K562 (cell line): Measurements from ENCODE around the gene NDUFS8. TPM values are rescaled to one million over a fixed set of nuclear protein-coding genes. Genes with fewer than 3 reads are reported as not detected.

Experiments used
- AFF4 ChIP-seq: sonication (generic); formaldehyde crosslinking; IDR thresholded peaks from 2 replicates; pipeline ENCODE4 v1.8.0; 2023; ENCODE audit warnings: mild to moderate bottlenecking, missing genetic modification reagents
- DEAF1 ChIP-seq: fragments of 450-650 bp; formaldehyde crosslinking; IDR thresholded peaks from 2 replicates; pipeline ENCODE4 v1.4.0; 2020; ENCODE audit warnings: mild to moderate bottlenecking, moderate library complexity
- FOXK2 ChIP-seq, 2 experiments: fragments of 450-650 bp; IDR thresholded peaks in 1 of 2; conservative IDR thresholded peaks in 1 of 2; 2 replicates each; pipeline ENCODE4 v1.6.1; 2016; ENCODE audit warnings: low read depth in 2 of 2, mild to moderate bottlenecking in 1 of 2
- GTF2A2 ChIP-seq: IDR thresholded peaks from 2 replicates; pipeline ENCODE4 v1.6.1; 2016; ENCODE audit warnings: mild to moderate bottlenecking, missing genetic modification characterization, missing compliant biosample characterization
- KAT8 ChIP-seq: fragments of 450-650 bp; IDR thresholded peaks from 2 replicates; pipeline ENCODE4 v1.6.1; 2016; ENCODE audit warnings: low read depth, mild to moderate bottlenecking
- MEIS2 ChIP-seq: fragments of 450-650 bp; IDR thresholded peaks from 2 replicates; pipeline ENCODE4 v1.6.1; 2014; ENCODE audit warnings: mild to moderate bottlenecking; ENCODE audit not compliant: partially characterized antibody
- MTA3 ChIP-seq: fragments of 450-650 bp; formaldehyde crosslinking; IDR thresholded peaks from 2 replicates; pipeline ENCODE4 v1.6.1; 2017; ENCODE audit warnings: mild to moderate bottlenecking, borderline replicate concordance
- PHF8 ChIP-seq: fragments of 200-600 bp; sonication (generic); IDR thresholded peaks from 2 replicates; pipeline ENCODE4 v1.6.1; 2012; ENCODE audit warnings: mixed run types, mild to moderate bottlenecking, inconsistent platforms, low read length, moderate library complexity, borderline replicate concordance
- SMARCA4 ChIP-seq: fragments of 450-650 bp; IDR thresholded peaks from 2 replicates; pipeline ENCODE4 v1.6.1; 2016
- polyA plus RNA-seq, 8 experiments: library from polyadenylated mRNA; depleted of rRNA in 4 of 8; stranded (reverse) in 5 of 8; unstranded in 3 of 8; fragments of >200 nt; fragmentation: Nextera tagmentation in 2 of 8; fragmentation: Illumina TruSeq in 1 of 8; extraction: Ambion mirVana in 2 of 8; extraction: Trizol in 1 of 8; gene quantifications; 2 replicates each; pipeline versions ENCODE4 v1.2.1 to v1.2.3, GENCODE V29; 2011 to 2014; ENCODE audit warnings: inconsistent platforms in 1 of 8, missing spikeins in 1 of 8
- total RNA-seq, 7 experiments: library from RNA; depleted of rRNA in 6 of 7; stranded (reverse); fragments of >200 nt in 6 of 7; fragmentation: Illumina TruSeq in 2 of 7; extraction: Trizol in 2 of 7; gene quantifications; 2 replicates each; pipeline versions ENCODE4 v1.2.1 to v1.2.3, GENCODE V29; 2011 to 2021; ENCODE audit warnings: low replicate concordance in 1 of 7
- TF ChIP-seq, protein P1 (sequence below): conservative IDR thresholded peaks from 2 replicates; pipeline ENCODE4 v1.6.1; 2011; ENCODE audit warnings: low read depth, mild to moderate bottlenecking, low read length; ENCODE audit not compliant: control insufficient read depth
- TF ChIP-seq, protein P2 (sequence below): fragments of 250-450 bp; sonication (Bioruptor Pico); IDR thresholded peaks from 2 replicates; pipeline ENCODE4 v1.8.0; 2022; ENCODE audit warnings: inconsistent platforms, mild to moderate bottlenecking, moderate library complexity, borderline replicate concordance
- TF ChIP-seq, protein P3 (sequence below): sonication (generic); formaldehyde crosslinking; IDR thresholded peaks from 2 replicates; pipeline ENCODE4 v1.8.1; 2023; ENCODE audit warnings: mild to moderate bottlenecking, missing genetic modification reagents
- TF ChIP-seq, protein P4 (sequence below), 2 experiments: fragments of 450-650 bp in 1 of 2; sonication (generic) in 1 of 2; formaldehyde crosslinking in 1 of 2; IDR thresholded peaks in 1 of 2; conservative IDR thresholded peaks in 1 of 2; 2 replicates each; pipeline versions ENCODE4 v1.6.1 to v1.8.1; 2016 to 2023; ENCODE audit warnings: mild to moderate bottlenecking in 2 of 2, moderate library complexity in 2 of 2, inconsistent platforms in 1 of 2, missing genetic modification reagents in 1 of 2

The NDUFS8 gene
- total and polyA plus RNA-seq, 9 of the 15 experiments (the other 6 are each of a cell fraction or from before 2014, with no cell fraction given) = 36.5 to 351 (median 101) TPM

DNA sequence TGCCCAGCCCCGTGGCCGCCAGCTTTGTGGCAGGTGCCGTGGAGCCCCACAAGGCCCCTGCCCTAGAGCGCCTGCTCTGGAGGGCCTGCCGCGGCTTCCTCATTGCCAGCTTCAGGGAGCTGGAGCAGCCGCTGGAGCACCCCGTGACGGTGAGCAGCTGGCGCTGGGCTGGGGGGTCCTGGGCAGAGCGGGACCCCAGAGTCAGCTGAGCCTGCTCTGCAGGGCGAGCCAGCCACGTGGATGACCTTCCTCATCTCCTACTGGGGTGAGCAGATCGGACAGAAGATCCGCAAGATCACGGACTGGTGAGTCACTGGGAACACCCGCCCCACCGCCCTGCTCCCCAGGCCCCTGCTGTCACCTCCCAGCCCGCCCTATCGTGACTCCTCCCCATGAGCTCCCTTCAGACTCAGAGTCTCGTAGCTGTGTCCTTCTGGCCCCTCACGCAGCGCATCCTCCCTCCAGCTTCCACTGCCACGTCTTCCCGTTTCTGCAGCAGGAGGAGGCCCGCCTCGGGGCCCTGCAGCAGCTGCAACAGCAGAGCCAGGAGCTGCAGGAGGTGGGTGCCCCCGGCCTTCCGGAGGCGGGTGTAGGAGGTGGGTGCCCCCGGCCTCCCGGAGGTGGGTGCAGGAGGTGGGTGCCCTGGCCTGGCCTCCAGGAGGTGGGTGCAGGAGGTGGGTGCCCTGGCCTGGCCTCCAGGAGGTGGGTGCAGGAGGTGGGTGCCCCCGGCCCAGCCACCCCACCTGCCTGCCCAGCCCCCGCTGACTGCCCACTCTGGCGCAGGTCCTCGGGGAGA lies 13.1 kb downstream of the NDUFS8 start (continued):
- TF ChIP-seq, protein P1, sequence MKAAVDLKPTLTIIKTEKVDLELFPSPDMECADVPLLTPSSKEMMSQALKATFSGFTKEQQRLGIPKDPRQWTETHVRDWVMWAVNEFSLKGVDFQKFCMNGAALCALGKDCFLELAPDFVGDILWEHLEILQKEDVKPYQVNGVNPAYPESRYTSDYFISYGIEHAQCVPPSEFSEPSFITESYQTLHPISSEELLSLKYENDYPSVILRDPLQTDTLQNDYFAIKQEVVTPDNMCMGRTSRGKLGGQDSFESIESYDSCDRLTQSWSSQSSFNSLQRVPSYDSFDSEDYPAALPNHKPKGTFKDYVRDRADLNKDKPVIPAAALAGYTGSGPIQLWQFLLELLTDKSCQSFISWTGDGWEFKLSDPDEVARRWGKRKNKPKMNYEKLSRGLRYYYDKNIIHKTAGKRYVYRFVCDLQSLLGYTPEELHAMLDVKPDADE = peak; percentile 78; the same call in 1 of the 2 replicates
- peak; percentile 66; the same call in 1 of the 2 replicates for TF ChIP-seq PHF8
- TF ChIP-seq, protein P2, sequence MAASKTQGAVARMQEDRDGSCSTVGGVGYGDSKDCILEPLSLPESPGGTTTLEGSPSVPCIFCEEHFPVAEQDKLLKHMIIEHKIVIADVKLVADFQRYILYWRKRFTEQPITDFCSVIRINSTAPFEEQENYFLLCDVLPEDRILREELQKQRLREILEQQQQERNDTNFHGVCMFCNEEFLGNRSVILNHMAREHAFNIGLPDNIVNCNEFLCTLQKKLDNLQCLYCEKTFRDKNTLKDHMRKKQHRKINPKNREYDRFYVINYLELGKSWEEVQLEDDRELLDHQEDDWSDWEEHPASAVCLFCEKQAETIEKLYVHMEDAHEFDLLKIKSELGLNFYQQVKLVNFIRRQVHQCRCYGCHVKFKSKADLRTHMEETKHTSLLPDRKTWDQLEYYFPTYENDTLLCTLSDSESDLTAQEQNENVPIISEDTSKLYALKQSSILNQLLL (CRISPR knock-in tag) = no peak
- TF ChIP-seq DEAF1 (CRISPR knock-in tag) = no peak
- TF ChIP-seq SMARCA4 = peak; percentile 58
- TF ChIP-seq MTA3 = 0 out of 2 replicates have a peak, but pooled peaks have one; percentile 45
- TF ChIP-seq AFF4 (CRISPR knock-in tag) = no peak
- TF ChIP-seq, protein P3, sequence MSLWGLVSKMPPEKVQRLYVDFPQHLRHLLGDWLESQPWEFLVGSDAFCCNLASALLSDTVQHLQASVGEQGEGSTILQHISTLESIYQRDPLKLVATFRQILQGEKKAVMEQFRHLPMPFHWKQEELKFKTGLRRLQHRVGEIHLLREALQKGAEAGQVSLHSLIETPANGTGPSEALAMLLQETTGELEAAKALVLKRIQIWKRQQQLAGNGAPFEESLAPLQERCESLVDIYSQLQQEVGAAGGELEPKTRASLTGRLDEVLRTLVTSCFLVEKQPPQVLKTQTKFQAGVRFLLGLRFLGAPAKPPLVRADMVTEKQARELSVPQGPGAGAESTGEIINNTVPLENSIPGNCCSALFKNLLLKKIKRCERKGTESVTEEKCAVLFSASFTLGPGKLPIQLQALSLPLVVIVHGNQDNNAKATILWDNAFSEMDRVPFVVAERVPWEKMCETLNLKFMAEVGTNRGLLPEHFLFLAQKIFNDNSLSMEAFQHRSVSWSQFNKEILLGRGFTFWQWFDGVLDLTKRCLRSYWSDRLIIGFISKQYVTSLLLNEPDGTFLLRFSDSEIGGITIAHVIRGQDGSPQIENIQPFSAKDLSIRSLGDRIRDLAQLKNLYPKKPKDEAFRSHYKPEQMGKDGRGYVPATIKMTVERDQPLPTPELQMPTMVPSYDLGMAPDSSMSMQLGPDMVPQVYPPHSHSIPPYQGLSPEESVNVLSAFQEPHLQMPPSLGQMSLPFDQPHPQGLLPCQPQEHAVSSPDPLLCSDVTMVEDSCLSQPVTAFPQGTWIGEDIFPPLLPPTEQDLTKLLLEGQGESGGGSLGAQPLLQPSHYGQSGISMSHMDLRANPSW (CRISPR knock-in tag) = peak; percentile 21; the same call in 1 of the 2 replicates
- peak in 1 of 2 experiments; percentile 32; a peak in 1 of 4 replicates for TF ChIP-seq FOXK2 (conservative IDR thresholded peaks at IDR 0.05 in 1 of 2, IDR thresholded peaks at IDR 0.05 in 1 of 2; ENCODE audit: low read depth in 2 of 2)
- no peak for TF ChIP-seq KAT8
- TF ChIP-seq, protein P4, sequence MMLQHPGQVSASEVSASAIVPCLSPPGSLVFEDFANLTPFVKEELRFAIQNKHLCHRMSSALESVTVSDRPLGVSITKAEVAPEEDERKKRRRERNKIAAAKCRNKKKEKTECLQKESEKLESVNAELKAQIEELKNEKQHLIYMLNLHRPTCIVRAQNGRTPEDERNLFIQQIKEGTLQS (IDR thresholded peaks at IDR 0.05) = peak; percentile 91
- TF ChIP-seq, protein P4 (CRISPR knock-in tag; conservative IDR thresholded peaks at IDR 0.05) = peak; percentile 78; the same call in 1 of the 2 replicates
- no peak for TF ChIP-seq GTF2A2 (tag)
- TF ChIP-seq MEIS2 = peak; percentile 25
